Effector CD8-positive, alpha-beta T cell (primary cell): ENCODE data around the gene CIB2.
"Not testable (repeated sequence)": the region's sequence is repeated elsewhere in the genome, so short reads cannot be mapped to it uniquely, and the experiment has no call there.

ENCODE experiments used
- DNase-seq: peaks from one replicate; lab custom pipeline; 2025; lab: John Stamatoyannopoulos, UW
- total RNA-seq, 4 experiments: gene quantifications; one replicate each; lab custom pipeline; 2026; lab: John Stamatoyannopoulos, UW

CIB2 gene
- total RNA-seq = 1.8 to 2.7 (median 2.2) reads per million in 4 experiments

DNA sequence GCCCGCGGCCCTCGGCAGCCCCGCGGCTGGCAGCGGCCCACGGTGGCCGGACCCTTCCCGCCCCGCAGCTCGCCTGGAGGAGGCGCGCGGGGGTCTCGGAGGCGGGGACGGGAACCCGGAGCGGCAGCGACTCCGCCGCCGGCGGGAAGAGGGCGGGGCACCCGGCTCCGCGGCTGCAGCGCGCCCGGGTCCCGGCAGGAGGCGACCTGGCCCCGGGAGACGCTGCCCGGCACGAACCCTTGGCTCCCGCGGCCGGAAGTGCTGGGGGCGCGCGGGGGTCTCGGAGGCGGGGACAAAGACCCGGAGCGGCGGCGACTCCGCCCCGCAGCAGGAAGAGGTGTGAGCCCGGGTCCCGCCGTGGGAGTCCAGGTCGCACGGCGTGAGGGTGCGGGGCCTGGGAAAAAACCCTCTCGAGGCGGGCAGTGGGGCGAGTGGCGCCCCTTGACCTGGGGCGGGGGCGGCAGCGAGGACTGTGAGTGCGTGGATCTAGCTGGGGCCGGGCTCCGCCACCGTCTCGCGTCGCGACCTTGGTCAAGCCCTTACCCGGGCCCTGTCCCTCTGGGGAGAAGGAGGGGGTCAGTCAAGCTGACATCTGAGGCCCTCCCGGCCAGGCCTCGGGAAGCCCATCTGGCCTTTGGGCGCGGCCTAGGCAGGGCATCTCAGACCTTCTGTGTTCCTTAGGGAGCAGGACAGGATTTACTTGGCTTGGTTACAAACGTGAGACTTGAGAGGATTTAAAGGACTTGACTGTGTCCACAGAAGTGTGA is at the start of gene CIB2:
Gene CIB2, minus strand, starts transcription at position 151 of the 767 bp plus-strand sequence. CDS start 230 bp downstream, outside the sequence.
- peak; percentile 66 for DNase-seq

DNA sequence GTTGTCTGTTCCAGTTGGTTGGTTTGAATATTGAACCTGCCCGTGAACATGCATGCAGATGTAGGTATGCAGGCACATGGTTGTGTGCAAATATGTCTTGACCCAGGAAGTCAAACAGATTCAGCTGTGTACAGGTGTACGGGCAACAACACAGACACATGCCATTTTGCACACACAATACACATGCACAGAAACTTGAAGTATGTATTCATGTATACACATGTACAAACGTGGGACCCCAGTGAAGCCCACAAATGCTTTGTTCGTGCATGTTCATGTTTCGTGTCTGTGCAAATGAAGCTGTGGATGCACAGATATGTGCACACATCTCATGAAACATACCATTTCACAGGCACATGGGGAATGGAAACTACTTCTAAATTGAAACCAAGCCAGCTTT is 48.7 kb upstream of the CIB2 start:
- no peak for DNase-seq

DNA sequence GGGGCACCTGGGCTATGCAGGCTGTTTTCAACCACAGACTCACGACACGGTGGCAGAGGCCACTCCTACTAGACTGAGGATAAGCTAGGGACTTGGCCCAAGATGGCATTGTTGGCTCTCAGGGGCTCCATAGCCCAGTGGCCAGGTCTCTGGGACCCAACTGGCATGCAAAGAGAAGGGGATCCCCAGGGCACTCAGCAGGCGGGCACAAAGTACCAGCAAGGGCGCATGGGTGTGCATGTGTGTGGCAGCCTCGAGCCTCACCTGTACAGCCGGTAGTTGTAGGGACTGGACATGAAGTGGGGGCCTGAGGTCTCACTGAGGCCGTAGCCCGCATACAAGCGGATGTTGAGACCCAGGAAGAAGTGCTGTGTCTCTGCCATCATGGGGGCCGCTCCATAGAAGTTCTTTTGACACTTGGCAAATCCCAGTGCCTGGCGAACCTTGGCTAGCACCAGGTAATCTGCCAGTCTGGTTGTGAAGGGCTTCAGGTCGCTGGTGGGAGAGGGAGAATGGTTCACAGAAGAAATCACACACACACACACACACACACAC is 48.1 kb upstream of the CIB2 start:
- DNase-seq = no peak

DNA sequence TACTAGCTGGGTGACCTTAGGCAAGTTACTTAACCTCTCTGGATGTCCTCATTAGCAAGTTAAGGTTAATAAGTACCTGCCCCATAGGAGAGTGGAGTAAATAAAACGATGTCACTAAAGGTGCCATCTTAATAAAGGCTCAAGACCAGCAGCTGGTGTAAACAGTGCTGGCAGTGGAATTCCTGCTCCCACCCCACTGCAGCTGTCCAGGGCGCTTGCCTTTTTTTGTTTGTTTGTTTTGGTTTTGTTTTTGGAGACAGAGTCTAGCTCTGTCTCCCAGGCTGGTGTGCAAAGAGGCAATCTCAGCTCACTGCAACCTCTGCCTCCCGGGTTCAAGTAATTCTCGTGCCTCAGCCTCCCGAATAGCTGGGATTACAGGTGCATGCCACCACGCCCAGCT is 46.8 kb upstream of the CIB2 start:
- no peak for DNase-seq

DNA sequence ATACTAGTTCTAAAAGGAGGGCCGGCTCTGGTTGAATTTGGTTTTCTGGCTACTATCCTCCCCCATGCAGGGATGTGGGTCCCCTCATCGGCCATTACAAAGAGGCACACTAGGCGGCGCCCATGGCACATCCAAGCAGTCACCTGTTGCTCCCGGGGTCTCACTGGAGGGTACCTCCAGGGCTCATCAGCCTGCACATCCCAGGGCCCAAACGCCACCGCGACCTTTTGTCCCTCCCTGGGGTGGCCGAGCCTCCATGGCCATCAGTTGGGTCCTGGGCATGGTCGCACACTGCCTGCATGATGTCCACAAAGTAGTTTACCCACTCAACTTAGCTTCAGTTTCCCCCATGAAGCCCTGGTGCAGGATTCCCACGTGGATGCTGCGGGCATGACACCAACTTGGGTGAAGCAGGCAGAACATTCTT is 46.2 kb upstream of the CIB2 start:
- no peak for DNase-seq

DNA sequence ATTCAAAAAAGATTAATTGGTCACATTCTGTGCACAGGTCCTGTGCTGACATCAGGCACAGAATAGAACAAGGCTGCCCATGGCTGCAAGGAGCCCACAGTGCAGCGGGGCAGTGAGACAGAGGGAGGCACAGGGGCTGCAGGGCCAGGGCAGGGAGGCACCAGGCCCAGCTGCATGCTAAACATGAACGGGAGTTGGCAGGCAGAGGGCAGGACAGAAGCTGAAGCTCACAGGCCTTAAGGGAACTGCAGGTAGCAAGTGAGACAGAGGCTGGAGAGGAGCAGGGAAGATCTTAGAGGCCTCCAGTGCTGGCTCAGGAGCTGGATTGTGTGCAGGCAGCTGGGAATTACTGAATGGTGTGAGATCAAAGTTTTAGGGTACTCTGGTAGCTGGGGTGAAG is 44.1 kb upstream of the CIB2 start:
- no peak for DNase-seq

DNA sequence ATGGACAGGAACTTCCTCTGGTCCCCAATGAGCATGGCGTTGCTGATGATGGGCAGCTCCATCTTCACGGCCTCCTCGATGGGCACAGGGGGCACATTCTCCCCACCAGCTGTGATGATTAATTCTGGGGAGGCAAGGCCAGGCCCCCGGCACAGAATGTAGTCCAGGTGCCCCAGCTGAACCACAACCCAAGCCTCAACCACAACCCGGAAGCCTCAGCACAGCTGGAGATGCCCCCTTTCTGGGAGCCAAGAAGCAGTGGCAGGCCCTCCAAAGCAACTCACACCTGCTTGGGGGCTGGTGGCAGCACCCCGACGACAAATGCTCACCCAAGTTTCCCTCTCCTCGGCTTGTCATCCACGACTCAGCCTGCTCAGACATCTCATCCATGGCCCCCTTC is 43.2 kb upstream of the CIB2 start:
- no peak for DNase-seq

DNA sequence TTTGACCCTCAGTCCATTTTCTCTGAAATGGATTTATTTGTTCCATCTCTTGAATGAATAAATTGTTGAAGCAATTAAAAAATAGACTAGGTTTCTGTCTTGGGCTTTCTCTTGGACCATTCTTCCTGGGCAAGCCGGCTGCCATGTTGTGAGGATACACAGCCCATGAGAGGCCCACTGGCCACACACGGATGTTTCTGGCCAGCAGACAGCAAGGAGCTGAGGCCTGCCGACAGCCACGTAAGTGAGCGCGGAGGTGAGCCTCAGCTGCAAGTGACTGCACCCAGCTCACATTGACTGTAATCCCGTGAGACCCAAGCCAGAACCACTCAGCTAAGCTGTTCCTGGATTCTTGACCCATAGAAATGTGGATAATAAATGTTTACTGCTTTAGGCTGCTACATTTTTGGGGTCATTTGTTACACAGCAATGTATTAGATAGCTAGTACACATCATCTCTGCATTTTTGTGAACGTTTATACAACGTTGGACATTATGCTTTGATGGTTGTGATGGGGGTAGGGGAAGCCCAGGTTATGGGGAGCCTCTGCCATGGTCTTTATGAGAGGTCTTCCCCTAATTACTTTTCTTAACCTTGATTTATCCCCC is 40.7 kb upstream of the CIB2 start:
- no peak for DNase-seq

DNA sequence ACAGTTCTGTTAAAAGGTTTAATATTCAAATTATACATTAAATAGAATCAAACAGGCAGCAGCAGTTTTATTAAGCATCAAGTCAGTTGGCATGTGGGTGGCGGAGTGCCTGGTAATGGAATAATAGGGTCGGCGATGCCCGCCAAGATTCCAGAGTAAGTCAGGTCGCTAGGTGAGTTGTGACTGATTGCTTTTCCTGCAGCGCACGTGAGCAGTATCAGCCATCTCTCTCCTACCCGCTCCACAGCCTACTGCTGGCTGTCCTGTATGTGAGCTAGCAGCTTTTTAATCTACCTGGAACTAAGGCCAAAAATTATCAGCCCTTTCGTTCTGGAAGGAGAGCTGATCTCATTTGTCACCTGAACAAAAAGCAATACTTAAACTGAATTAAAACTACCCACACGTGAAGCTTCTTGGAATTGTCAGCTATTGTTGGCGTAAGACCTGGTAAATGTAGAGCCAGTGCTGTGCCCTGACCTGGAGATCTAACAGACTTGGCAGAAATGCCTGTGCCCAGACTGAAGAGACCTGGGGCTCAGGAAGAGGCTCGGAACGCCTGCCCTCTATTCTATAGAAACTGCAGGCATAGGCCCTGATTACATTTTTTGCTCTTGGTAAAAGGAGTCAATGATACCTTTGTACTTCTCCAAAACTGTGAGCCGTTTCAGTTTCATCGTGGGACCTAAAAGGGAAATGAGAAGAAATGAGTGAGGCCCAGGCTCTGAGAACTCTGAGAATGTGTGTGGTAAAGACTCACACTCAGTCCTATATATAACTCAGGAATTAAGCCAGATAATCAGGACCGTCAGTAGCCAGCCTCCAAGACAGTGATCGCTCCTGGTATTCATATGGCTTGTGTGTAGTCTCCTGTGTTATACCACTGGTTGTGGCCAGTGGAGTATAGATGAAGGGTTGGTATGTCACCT is 39.9 kb upstream of the CIB2 start:
- no peak for DNase-seq

DNA sequence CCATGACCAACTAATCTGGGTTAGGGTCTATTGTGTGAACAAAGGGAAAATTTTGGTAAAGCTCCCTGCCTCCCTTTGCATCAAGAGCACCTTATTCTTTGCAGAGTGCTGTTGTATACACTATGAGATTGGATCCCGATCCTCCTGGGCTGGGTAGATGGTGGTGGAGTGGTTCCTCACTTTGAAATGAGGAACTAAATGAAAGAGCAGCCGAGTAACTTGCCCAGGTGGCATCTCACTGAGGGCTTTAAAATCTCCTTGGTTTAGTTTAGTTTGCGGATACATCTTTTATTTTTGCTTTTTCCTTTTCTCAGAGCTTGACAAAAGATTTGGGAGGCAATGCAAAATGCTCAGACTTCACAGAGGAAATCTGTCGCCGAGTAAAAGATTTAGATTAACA is 37.4 kb upstream of the CIB2 start:
- no peak for DNase-seq

DNA sequence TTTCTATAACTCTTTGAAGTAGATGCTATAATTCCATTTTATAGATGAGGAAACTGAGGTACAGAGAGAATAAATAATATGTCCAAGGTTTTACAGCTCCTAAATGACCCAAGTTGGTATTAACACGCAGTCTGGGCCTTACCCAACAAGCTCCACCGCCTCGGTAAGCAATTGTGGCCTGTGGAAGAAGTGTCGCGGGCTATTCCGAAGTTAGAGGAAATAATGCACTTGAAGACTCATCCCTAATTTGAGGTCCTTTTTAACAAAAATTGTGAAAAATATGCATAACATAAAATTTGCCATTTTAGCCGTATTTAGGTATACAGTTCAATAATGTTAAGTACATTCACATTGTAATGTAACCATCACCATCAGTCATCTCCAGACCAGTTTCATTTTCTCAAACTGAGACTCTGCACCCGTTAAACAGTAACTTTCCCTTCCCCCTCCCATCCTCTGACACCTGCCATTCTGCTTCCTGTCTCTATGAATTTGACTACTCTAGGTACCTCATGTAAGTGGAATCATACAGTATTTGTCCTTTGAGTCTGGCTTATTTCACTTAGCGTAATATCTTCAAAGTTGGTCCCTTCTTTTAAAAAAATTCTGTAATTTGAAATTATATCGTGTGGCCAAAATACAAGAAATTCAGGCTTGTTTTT is 36.1 kb upstream of the CIB2 start:
- DNase-seq = no peak

DNA sequence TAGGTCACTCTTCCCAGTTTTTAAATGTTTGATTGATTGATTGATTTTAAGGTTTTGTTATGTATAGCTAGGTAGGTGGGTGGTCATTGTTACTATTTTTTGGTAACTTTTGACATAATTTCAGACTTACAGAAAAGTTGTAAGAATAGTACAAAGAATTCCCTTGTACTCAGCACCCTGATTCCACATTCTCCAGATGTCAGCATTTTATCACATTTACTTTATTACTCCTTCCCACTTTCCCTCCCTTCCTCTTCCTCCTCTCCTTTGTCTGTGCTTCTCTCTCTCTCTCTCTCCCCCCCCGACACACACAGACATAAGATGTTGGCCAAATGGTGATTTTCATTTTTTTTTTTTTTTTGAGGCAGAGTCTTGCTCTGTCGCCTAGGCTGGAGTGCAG is 32.8 kb upstream of the CIB2 start:
- DNase-seq = no peak

DNA sequence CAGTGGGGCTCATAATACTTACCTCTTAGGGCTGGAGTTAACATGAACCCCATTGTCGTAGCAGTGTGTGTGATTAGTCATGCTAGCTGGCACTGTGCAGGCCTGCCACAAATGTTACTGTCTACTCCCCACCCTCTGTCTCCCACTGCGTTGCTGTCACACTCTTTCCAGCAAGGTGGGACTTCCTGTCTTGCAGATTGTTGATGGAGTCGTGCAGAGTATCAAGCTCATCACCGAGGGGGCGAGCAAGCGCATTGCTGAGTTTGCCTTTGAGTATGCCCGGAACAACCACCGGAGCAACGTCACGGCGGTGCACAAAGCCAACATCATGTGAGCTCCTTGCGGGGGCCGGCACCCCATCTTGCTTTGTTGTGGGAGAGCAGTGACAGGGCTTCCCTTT is 30.8 kb upstream of the CIB2 start:
- DNase-seq = no peak

DNA sequence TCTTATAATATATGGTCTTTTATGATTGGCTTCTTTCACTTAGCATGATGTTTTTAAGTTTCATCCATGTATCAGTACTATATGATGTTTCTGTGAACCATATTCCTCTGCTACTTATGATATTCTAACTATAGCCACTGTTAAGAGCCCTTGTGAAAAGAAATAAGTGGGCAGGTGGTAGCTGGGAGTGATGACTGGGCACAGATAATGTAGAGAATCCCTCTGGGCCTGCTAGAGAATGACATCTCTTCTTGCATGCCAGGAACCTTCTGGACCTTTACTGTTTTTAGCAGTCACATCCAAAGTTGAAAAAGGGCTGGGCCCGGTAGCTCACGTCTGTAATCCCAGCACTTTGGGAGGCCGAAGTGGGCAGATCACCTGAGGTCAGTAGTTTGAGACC is 28.1 kb upstream of the CIB2 start:
- DNase-seq = no peak

DNA sequence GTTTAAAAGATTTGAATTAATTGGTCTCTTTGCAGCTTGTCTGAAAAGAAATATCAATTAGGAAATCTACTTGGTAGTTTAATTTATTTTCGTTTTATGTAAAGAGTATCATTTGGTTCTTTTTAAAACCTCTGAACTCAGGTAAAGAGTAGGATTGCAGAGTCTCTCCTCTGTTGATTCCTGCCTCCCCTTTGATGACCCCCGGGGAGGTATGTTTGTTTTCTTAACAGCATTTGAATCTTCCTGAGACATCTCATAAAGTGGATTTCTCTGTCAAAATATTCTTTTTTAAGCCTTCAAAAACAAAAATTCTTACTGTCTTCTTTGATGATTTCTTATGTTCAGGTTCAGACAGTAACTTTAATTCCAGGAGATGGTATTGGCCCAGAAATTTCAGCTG is 26.0 kb upstream of the CIB2 start:
- no peak for DNase-seq

DNA sequence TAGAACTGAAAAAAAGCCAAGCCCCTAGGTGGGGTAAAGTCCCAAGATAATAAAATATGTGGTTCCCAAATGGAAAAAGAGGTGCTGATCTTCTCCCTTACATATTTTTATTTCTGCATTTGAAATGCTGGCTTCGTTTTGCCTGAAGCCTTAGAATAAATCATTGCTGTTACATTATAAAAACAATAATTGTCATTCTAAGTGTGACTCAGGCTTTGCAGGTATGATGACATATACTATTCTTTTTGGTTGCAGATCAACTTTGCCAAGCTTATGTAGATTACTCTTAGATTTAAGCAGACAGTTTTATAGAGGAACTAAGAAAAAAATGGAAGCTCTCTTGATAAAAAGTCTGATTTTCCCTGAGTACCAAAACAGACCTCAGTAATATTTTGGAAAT is 25.4 kb upstream of the CIB2 start:
- DNase-seq = no peak

DNA sequence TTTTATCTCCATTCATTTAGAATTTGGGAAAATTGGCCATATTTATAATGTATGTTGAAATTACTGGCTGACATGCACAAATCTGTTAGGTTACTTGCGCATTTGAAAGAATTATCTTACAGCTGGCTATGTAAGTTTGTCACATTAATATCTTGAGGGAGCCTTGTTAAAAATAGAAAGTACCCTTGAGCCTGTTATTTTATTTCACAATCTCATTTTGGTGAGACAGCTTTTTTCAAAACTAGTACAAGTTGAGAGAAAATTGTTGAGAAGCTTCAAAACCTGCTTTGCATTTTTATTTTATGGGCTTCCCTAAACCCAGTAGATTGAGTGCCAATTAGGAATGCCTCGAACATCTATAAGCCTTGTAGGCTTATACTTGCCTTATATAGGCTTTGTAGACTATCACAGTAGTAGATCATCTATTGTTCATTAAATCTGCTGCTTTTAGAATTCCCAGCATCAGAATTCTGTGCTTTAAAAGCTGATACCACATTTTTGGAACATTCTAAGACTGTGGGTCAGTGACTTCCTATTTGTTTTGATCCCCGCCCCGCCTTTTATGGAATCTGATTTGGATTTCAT is 24.2 kb upstream of the CIB2 start:
- no peak for DNase-seq

DNA sequence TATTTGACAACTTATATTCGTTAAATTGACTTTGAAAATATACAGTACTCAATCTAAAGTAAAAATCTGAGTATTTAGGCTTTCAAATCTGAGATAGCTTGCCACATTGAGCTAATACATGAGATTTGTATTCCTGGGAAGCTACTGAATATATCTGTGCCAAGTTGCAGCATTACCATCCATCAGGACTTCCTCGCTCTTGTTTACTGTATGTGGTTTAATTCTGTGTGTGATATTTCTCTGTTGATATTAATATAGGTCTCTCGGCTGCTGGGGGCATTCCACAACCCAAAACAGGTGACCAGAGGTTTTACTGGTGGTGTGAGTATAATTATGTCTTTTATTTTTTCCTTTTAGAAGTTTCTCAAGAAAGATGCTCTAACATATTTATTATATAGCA is 23.7 kb upstream of the CIB2 start:
- DNase-seq = no peak

DNA sequence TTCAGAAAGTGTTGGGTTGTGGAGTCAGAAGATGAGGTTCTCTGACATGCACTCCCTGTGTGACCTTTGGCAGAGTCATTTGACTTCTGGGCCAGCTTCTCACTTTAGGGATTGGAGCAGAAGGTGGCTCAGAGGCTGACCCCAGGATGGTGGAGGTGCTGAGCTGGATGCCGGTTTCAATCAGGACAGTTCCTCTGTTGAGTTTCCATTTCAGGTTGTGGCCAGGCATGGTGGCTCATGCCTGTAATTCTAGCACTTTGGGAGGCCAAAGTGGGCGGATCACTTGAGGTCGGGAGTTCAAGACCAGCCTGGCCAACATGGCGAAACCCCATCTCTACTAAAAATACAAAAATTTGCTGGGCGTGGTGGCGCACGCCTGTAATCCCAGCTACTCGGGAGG is 19.8 kb upstream of the CIB2 start:
- DNase-seq = not testable (repeated sequence)

DNA sequence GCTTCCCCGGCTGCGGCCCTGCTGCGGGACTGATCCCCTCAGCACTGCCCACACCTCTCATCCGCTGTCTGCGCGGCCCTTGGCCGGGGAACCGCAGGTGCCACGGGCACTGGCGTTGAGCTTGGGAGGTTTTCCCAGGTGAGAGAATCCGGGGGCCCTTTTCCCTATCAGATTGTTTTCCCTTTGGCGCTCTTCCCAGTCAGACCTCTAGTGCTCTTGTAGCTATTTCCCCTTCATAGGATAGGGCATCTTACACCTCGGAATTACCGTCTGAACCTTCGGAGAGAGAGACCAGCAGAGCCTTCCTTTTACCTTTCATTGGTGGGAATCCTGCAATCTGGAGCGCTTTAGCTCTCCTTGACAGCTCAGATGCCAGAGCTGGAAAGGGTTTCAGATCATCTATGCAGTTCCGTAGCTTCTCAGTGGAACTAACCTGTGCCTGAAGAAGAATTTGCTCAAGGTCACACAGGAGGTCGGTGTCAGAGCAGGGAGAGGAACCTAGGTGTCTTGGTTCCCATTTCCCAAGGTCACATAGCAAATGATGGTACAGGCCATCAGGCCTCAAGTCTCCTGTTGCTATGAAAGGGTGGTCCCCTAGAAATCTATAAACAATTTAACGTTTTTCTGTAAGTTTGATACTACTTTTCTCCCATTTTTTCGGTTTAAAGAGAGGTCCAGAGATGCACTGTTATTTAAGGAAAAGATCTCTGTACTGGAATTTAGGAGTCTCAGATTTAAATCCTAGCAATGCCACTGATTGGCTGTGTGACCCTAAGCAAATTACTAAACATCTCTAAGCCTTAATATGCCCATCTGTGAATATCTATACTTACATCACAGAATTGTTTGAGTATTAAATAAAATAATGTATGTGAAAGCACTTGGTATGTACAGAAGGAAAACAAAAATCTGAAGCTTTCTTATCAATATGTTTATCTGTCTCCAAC is 18.8 kb upstream of the CIB2 start:
- no peak for DNase-seq
